ENCODE results near the gene RMI1. TPM values are rescaled to one million over a fixed set of nuclear protein-coding genes. Genes with fewer than 3 reads are reported as not detected.
A peak's percentile ranks its signal among the peaks of the same experiment; 100 is the strongest.

The RMI1 gene
- polyA plus RNA-seq, 1 donor (not counting 4 experiments of a cell fraction or from before 2014, with no cell fraction given) = 3.6 TPM

DNA sequence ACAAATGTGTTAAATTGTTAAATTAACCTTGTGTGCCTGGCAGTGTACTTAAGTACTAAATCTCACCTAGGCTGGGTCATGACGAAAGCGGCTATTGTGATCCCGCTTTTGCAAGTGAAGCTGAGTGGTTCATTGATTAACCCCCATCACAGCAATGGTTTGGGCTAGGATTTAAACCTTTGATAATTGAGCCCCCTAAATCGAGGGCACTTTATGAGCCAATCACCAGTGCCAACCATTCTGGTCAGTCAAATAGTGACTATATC, 23.4 kb upstream of the RMI1 start:
- no peaks in the 10 kb centered on the region for H4K20me1 ChIP-seq (ENCODE audit: control insufficient read depth, extremely low read depth, insufficient read depth, low read length)
- no peaks in the 10 kb centered on the region for H3K79me2 ChIP-seq (ENCODE audit: control insufficient read depth, insufficient read depth, low read length)
- H3K4me2 ChIP-seq (ENCODE audit: control insufficient read depth, extremely low read depth, insufficient read depth, low read depth, low read length) = peak overlapping the region; percentile 87
- H3K27me3 ChIP-seq (ENCODE audit: control insufficient read depth, extremely low read depth, insufficient read depth, low read length) = no peaks in the 10 kb centered on the region
- DNase-seq (ENCODE audit: low read depth, low spot score) (no peak), FAIRE-seq (no peak)
- H3K27ac ChIP-seq (ENCODE audit: control insufficient read depth, insufficient read depth, low read length) = peak overlapping the region; percentile 76
- no peak for TF ChIP-seq EZH2 (IDR thresholded peaks at IDR 0.05; ENCODE audit: low read length)
- peak overlapping the region; percentile 48 to 89 (median 75) for H3K4me3 ChIP-seq (ENCODE audit: control insufficient read depth in 2 of 3, extremely low read depth in 1 of 3, insufficient read depth in 2 of 3, low read depth in 1 of 3, low read length in 3 of 3)
- peaks cover 17% of the 10 kb centered on the region for H3K4me1 ChIP-seq (ENCODE audit: control insufficient read depth, extremely low read depth, insufficient read depth, low read length)
- H3K36me3 ChIP-seq (ENCODE audit: control insufficient read depth in 2 of 2, extremely low read depth in 1 of 2, insufficient read depth in 2 of 2, low read length in 2 of 2) = no peaks in the 10 kb centered on the region
- dilution Hi-C loops (cut with MboI; ENCODE audit: extremely low pct_ligation_motif_present, low sequenced_read_pairs) = no loop called here
- H3K9me3 ChIP-seq (ENCODE audit: control insufficient read depth, low read depth, low read length) = no peaks in the 10 kb centered on the region
- H2AFZ ChIP-seq (ENCODE audit: control insufficient read depth, low read length) = peak overlapping the region; percentile 100
- H3K9me1 ChIP-seq (ENCODE audit: control insufficient read depth, extremely low read depth, insufficient read depth, low read length) = no peaks in the 10 kb centered on the region
- H3K9ac ChIP-seq (ENCODE audit: control insufficient read depth, extremely low read depth, insufficient read depth, low read length) = peak overlapping the region; percentile 87

DNA sequence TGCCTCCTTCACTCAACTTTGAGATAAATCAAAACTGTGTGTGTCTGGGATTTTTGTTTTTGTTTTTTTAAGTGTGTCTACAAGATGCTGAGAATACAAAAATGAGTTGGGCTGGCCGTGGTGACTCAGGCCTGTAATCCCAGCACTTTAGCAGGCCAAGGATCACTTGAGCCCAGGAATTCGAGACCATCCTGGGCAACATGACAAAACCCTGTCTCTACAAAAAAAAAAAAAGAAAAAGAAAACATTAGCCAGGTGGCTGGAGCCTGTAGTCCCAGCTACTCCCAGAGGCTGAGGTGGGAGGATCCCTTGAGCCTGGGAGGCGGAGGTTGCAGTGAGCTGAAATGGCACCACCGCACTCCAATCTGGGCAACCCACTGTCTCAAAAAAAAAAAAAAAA, 21.5 kb upstream of the RMI1 start:
- Histone ChIP-seq H3K36me3 (ENCODE audit: control insufficient read depth in 2 of 2, extremely low read depth in 1 of 2, insufficient read depth in 2 of 2, low read length in 2 of 2) (no peaks in the 10 kb centered on the region), H3K27ac (ENCODE audit: control insufficient read depth, insufficient read depth, low read length) (no peak overlapping the region), H3K9ac (ENCODE audit: control insufficient read depth, extremely low read depth, insufficient read depth, low read length) (no peak overlapping the region), H3K4me2 (ENCODE audit: control insufficient read depth, extremely low read depth, insufficient read depth, low read depth, low read length) (no peak overlapping the region), H3K9me3 (ENCODE audit: control insufficient read depth, low read depth, low read length) (no peaks in the 10 kb centered on the region), H2AFZ (ENCODE audit: control insufficient read depth, low read length) (no peak overlapping the region), H4K20me1 (ENCODE audit: control insufficient read depth, extremely low read depth, insufficient read depth, low read length) (no peaks in the 10 kb centered on the region), H3K4me3 (ENCODE audit: control insufficient read depth in 2 of 3, extremely low read depth in 1 of 3, insufficient read depth in 2 of 3, low read depth in 1 of 3, low read length in 3 of 3) (no peak overlapping the region), H3K4me1 (ENCODE audit: control insufficient read depth, extremely low read depth, insufficient read depth, low read length) (peaks cover 24% of the 10 kb centered on the region), H3K9me1 (ENCODE audit: control insufficient read depth, extremely low read depth, insufficient read depth, low read length) (no peaks in the 10 kb centered on the region), H3K27me3 (ENCODE audit: control insufficient read depth, extremely low read depth, insufficient read depth, low read length) (no peaks in the 10 kb centered on the region), H3K79me2 (ENCODE audit: control insufficient read depth, insufficient read depth, low read length) (no peaks in the 10 kb centered on the region)
- FAIRE-seq (no peak), DNase-seq (ENCODE audit: low read depth, low spot score) (no peak)
- dilution Hi-C loops (cut with MboI; ENCODE audit: extremely low pct_ligation_motif_present, low sequenced_read_pairs) = no loop called here
- TF ChIP-seq, protein P1, sequence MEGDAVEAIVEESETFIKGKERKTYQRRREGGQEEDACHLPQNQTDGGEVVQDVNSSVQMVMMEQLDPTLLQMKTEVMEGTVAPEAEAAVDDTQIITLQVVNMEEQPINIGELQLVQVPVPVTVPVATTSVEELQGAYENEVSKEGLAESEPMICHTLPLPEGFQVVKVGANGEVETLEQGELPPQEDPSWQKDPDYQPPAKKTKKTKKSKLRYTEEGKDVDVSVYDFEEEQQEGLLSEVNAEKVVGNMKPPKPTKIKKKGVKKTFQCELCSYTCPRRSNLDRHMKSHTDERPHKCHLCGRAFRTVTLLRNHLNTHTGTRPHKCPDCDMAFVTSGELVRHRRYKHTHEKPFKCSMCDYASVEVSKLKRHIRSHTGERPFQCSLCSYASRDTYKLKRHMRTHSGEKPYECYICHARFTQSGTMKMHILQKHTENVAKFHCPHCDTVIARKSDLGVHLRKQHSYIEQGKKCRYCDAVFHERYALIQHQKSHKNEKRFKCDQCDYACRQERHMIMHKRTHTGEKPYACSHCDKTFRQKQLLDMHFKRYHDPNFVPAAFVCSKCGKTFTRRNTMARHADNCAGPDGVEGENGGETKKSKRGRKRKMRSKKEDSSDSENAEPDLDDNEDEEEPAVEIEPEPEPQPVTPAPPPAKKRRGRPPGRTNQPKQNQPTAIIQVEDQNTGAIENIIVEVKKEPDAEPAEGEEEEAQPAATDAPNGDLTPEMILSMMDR (optimal IDR thresholded peaks at IDR 0.05 in 1 of 3, IDR thresholded peaks at IDR 0.05 in 1 of 3, conservative IDR thresholded peaks at IDR 0.05 in 1 of 3; ENCODE audit: extremely low read depth in 1 of 3, insufficient read depth in 2 of 3, low read length in 3 of 3) = no peak
- no peak for TF ChIP-seq EZH2 (IDR thresholded peaks at IDR 0.05; ENCODE audit: low read length)

DNA sequence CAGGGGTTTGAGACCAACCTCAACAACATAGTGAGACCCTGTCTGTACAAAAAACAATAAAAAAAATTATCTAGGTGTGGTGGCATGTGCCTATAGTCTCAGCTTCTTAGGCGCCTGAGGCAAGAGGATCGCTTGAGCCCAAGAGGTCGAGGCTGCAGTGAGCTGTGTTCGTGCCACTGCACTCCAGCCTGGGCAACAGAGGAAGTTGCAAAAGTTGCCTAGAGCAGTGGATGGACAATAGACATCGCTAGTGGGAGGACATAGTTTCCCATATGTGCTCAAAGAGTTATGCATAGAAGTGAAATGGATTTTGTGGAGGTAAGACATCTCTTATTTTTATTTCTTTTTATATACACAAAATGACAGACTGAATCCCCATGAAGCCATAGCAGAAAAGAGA, 19.6 kb upstream of the RMI1 start:
- H4K20me1 ChIP-seq (ENCODE audit: control insufficient read depth, extremely low read depth, insufficient read depth, low read length) = no peaks in the 10 kb centered on the region
- H3K4me3 ChIP-seq (ENCODE audit: control insufficient read depth in 2 of 3, extremely low read depth in 1 of 3, insufficient read depth in 2 of 3, low read depth in 1 of 3, low read length in 3 of 3) = no peak overlapping the region
- H3K9me1 ChIP-seq (ENCODE audit: control insufficient read depth, extremely low read depth, insufficient read depth, low read length) = no peaks in the 10 kb centered on the region
- no peaks in the 10 kb centered on the region for H3K79me2 ChIP-seq (ENCODE audit: control insufficient read depth, insufficient read depth, low read length)
- peaks cover 17% of the 10 kb centered on the region for H3K4me1 ChIP-seq (ENCODE audit: control insufficient read depth, extremely low read depth, insufficient read depth, low read length)
- H3K4me2 ChIP-seq (ENCODE audit: control insufficient read depth, extremely low read depth, insufficient read depth, low read depth, low read length) = no peak overlapping the region
- DNase-seq (ENCODE audit: low read depth, low spot score) (no peak), FAIRE-seq (no peak)
- dilution Hi-C loops (cut with MboI; ENCODE audit: extremely low pct_ligation_motif_present, low sequenced_read_pairs) = no loop called here
- H3K27ac ChIP-seq (ENCODE audit: control insufficient read depth, insufficient read depth, low read length) = no peak overlapping the region
- TF ChIP-seq, protein P1 (optimal IDR thresholded peaks at IDR 0.05 in 1 of 3, IDR thresholded peaks at IDR 0.05 in 1 of 3, conservative IDR thresholded peaks at IDR 0.05 in 1 of 3; ENCODE audit: extremely low read depth in 1 of 3, insufficient read depth in 2 of 3, low read length in 3 of 3) = no peak
- TF ChIP-seq EZH2 (IDR thresholded peaks at IDR 0.05; ENCODE audit: low read length) = no peak
- H3K36me3 ChIP-seq (ENCODE audit: control insufficient read depth in 2 of 2, extremely low read depth in 1 of 2, insufficient read depth in 2 of 2, low read length in 2 of 2) = no peaks in the 10 kb centered on the region
- H2AFZ ChIP-seq (ENCODE audit: control insufficient read depth, low read length) = no peak overlapping the region
- H3K9ac ChIP-seq (ENCODE audit: control insufficient read depth, extremely low read depth, insufficient read depth, low read length) = no peak overlapping the region
- no peaks in the 10 kb centered on the region for H3K9me3 ChIP-seq (ENCODE audit: control insufficient read depth, low read depth, low read length)
- H3K27me3 ChIP-seq (ENCODE audit: control insufficient read depth, extremely low read depth, insufficient read depth, low read length) = no peaks in the 10 kb centered on the region

Measured in keratinocyte (primary cell).